Gastroesophageal sphincter (tissue), 4 donors: ENCODE results near the gene TNC. TPM values are rescaled to one million over a fixed set of nuclear protein-coding genes. Genes with fewer than 3 reads are reported as not detected.

Experiments used
- ATAC-seq: fragments of 150-250 bp; one replicate; pipeline ENCODE4 v1.9.1; 2016; ENCODE audit warnings: mild to moderate bottlenecking, moderate library complexity
- H3K27ac ChIP-seq, 4 donors: fragments of 200-600 bp; sonication (generic) in 3 of 4; 1 replicate in 3 of 4; 2 replicates in 1 of 4; pipeline ENCODE4 v1.5.1; 2016 to 2019
- H3K27me3 ChIP-seq: fragments of 200-600 bp; sonication (generic); one replicate; pipeline ENCODE4 v1.5.1; 2019
- H3K36me3 ChIP-seq, 2 donors: fragments of 200-600 bp; sonication (generic); one replicate each; pipeline ENCODE4 v1.5.1; 2019; ENCODE audit warnings: control low read depth in 1 of 2
- H3K4me1 ChIP-seq, 3 donors: fragments of 200-600 bp; sonication (generic); 1 replicate in 2 of 3; 2 replicates in 1 of 3; pipeline ENCODE4 v1.5.1; 2016 to 2019; ENCODE audit warnings: control low read depth in 2 of 3
- H3K4me3 ChIP-seq, 2 donors: fragments of 200-600 bp; sonication (generic); one replicate each; pipeline ENCODE4 v1.5.1; 2019; ENCODE audit warnings: mild to moderate bottlenecking in 1 of 2, moderate library complexity in 1 of 2
- H3K9me3 ChIP-seq, 3 donors: fragments of 200-600 bp; sonication (generic); one replicate each; pipeline ENCODE4 v1.5.1; 2017 to 2019; ENCODE audit warnings: control low read depth in 2 of 3
- CTCF ChIP-seq, 4 experiments: fragments of 200-600 bp in 2 of 4; fragments of 450-650 bp in 2 of 4; sonication (generic) in 1 of 4; IDR thresholded peaks; one replicate each; pipeline ENCODE4 v1.5.1; 2017 to 2019; ENCODE audit warnings: antibody characterized with exemption in 4 of 4, mild to moderate bottlenecking in 2 of 4, moderate library complexity in 2 of 4
- EP300 ChIP-seq: sonication (generic); formaldehyde crosslinking; IDR thresholded peaks from one replicate; pipeline ENCODE4 v1.6.1; 2017; ENCODE audit warnings: antibody characterized with exemption, mild to moderate bottlenecking
- POLR2A ChIP-seq, 2 donors: fragments of 450-650 bp; IDR thresholded peaks; one replicate each; pipeline ENCODE4 v1.6.1; 2017; ENCODE audit warnings: antibody characterized with exemption in 2 of 2, mild to moderate bottlenecking in 2 of 2, moderate library complexity in 1 of 2
- POLR2AphosphoS5 ChIP-seq: sonication (generic); formaldehyde crosslinking; IDR thresholded peaks from one replicate; pipeline ENCODE4 v1.6.1; 2017; ENCODE audit warnings: antibody characterized with exemption
- WGBS, 2 donors: methylation state at CpG; one replicate each; pipeline ENCODE4 v1.1.5; 2018; ENCODE audit warnings: low coverage in 1 of 2; 5-methylcytosine and 5-hydroxymethylcytosine counted together
- total RNA-seq, 4 donors: library from RNA; depleted of rRNA; stranded (reverse); fragments of >200 nt; gene quantifications; one replicate each; pipeline ENCODE4 v1.1.0, GENCODE V29; 2016

TNC gene
- total RNA-seq, 4 donors from 2014 or later, result 194 to 799 (median 466) TPM

GRCh38 chr9:114988962-114989599 is 128.9 kb downstream of the TNC start:
- Histone ChIP-seq H3K36me3 (no peaks in the 10 kb centered on the region), H3K27me3 (no peaks in the 10 kb centered on the region), H3K4me1 (no peaks in the 10 kb centered on the region), H3K27ac (no peak overlapping the region), H3K4me3 (no peak overlapping the region), H3K9me3 (no peaks in the 10 kb centered on the region)
- no peak for TF ChIP-seq POLR2AphosphoS5
- TF ChIP-seq EP300, result no peak
- no peak for TF ChIP-seq POLR2A (IDR thresholded peaks at IDR 0.05)
- no peak for TF ChIP-seq CTCF (IDR thresholded peaks at IDR 0.05)
- no peak for ATAC-seq
- 90 to 94% methylated on average over 6 to 7 of the region's 8 CpGs for WGBS, 2 donors

- TF ChIP-seq CTCF (IDR thresholded peaks at IDR 0.05) (no peak), POLR2AphosphoS5 (no peak)
- WGBS, 2 donors, result 78% methylated on average over 1 of the region's 1 CpG; no CpG with 5 or more reads in 1 of the 2 donors
- H3K9me3 ChIP-seq, result no peaks in the 10 kb centered on the region
- H3K4me1 ChIP-seq, result no peaks in the 10 kb centered on the region
- no peaks in the 10 kb centered on the region for H3K27me3 ChIP-seq
- no peak for ATAC-seq
- no peak overlapping the region for H3K4me3 ChIP-seq
- no peak overlapping the region for H3K27ac ChIP-seq
- H3K36me3 ChIP-seq, result no peaks in the 10 kb centered on the region
These were observed 130.8 kb downstream of the TNC start for GRCh38 chr9:114987116-114987515.

- Histone ChIP-seq H3K9me3 (no peaks in the 10 kb centered on the region), H3K4me1 (no peaks in the 10 kb centered on the region), H3K27me3 (no peaks in the 10 kb centered on the region), H3K27ac (no peak overlapping the region), H3K36me3 (no peaks in the 10 kb centered on the region), H3K4me3 (no peak overlapping the region)
- no peak for ATAC-seq
- no peak for TF ChIP-seq POLR2A (IDR thresholded peaks at IDR 0.05)
- no peak for TF ChIP-seq CTCF (IDR thresholded peaks at IDR 0.05)
- no peak for TF ChIP-seq POLR2AphosphoS5
- no peak for TF ChIP-seq EP300
- WGBS, 2 donors, result 44 to 70% methylated on average over 2 of the region's 2 CpGs
These were observed 131.9 kb downstream of the TNC start for GRCh38 chr9:114985959-114986501.

GRCh38 chr9:114981063-114981462 is 136.9 kb downstream of the TNC start:
- TF ChIP-seq CTCF (IDR thresholded peaks at IDR 0.05) (no peak), EP300 (no peak), POLR2A (IDR thresholded peaks at IDR 0.05) (no peak), POLR2AphosphoS5 (no peak)
- Histone ChIP-seq H3K27ac (no peak overlapping the region), H3K9me3 (no peaks in the 10 kb centered on the region), H3K4me3 (no peak overlapping the region), H3K4me1 (no peaks in the 10 kb centered on the region), H3K27me3 (peaks cover 9% of the 10 kb centered on the region), H3K36me3 (no peaks in the 10 kb centered on the region)
- WGBS, 2 donors, result 69 to 83% methylated on average over 4 of the region's 4 CpGs
- no peak for ATAC-seq

GRCh38 chr9:114973216-114973615 is 144.7 kb downstream of the TNC start:
- TF ChIP-seq CTCF (IDR thresholded peaks at IDR 0.05), result no peak
- TF ChIP-seq EP300, result no peak
- TF ChIP-seq POLR2AphosphoS5, result no peak
- TF ChIP-seq POLR2A (IDR thresholded peaks at IDR 0.05), result no peak
- WGBS, 2 donors, result 83% methylated on average over 2 of the region's 2 CpGs; no CpG with 5 or more reads in 1 of the 2 donors

More at GRCh38 chr9:114973216-114973615, 144.7 kb downstream of the TNC start:
- Histone ChIP-seq H3K36me3 (no peaks in the 10 kb centered on the region), H3K27ac (no peak overlapping the region), H3K4me1 (no peaks in the 10 kb centered on the region), H3K4me3 (no peak overlapping the region), H3K9me3 (no peaks in the 10 kb centered on the region), H3K27me3 (no peaks in the 10 kb centered on the region)
- ATAC-seq, result no peak
